Dermis lymphatic vessel endothelial cell (primary cell): ENCODE results near the gene SHC1. TPM values are rescaled to one million over a fixed set of nuclear protein-coding genes. Genes with fewer than 3 reads are reported as not detected.

Source experiments
- total RNA-seq: library from RNA; depleted of rRNA; stranded (reverse); fragments of >200 nt; gene quantifications from 2 replicates; pipeline ENCODE4 v1.2.1, GENCODE V29; 2014

SHC1 gene, protein sequence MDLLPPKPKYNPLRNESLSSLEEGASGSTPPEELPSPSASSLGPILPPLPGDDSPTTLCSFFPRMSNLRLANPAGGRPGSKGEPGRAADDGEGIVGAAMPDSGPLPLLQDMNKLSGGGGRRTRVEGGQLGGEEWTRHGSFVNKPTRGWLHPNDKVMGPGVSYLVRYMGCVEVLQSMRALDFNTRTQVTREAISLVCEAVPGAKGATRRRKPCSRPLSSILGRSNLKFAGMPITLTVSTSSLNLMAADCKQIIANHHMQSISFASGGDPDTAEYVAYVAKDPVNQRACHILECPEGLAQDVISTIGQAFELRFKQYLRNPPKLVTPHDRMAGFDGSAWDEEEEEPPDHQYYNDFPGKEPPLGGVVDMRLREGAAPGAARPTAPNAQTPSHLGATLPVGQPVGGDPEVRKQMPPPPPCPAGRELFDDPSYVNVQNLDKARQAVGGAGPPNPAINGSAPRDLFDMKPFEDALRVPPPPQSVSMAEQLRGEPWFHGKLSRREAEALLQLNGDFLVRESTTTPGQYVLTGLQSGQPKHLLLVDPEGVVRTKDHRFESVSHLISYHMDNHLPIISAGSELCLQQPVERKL
- total RNA-seq = 253 and 300 TPM in 2 replicates

GRCh38 chr1:154970631-154971340 lies at the start of gene SHC1:
Gene SHC1 (minus strand): TSS chr1:154970747. CDS start chr1:154970526, 221 bp downstream.

GRCh38 chr1:155002464-155003226 lies 32.1 kb upstream of the SHC1 start, which contains the start of gene ZBTB7B:
Gene ZBTB7B (plus strand): TSS chr1:155002802. CDS start chr1:155014661, 11,859 bp downstream.

DNA sequence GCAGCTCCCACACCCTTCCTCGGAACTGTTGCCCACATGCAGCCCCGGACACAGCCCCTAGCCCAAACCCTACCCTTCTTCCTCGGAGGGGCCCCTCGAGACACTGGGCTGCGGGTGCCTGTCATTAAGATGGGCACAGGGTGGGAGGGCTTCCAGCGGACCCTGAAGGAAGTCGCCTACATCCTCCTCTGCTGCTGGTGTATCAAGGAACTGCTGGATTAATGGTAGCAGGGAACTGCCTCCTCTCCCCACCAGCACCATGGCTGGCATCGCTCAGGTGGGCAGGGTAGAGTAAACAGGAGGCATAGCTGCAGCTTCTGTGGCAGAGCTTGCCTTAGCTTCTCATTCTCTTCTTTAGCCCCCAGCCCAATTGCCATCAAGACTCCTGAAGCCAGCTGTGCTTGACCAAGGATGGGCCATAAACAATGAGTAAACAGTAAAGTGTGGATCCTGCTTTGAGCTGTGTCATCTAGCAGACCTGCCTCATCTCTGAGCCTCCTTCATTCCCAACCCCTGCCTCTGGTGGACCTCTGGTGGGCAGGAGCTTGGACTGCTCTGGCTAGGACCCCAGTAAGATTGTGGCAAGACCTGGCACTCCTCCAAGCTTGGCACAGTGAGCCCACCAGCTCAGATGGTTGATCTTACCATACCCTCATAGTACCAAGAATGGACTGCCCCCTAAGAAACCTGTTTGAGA lies 23.2 kb upstream of the SHC1 start, which contains the start of gene LENEP:
TSS of gene LENEP (plus strand) at position 15 of the 697 bp plus-strand sequence. CDS start at position 37, 22 bp downstream.

DNA sequence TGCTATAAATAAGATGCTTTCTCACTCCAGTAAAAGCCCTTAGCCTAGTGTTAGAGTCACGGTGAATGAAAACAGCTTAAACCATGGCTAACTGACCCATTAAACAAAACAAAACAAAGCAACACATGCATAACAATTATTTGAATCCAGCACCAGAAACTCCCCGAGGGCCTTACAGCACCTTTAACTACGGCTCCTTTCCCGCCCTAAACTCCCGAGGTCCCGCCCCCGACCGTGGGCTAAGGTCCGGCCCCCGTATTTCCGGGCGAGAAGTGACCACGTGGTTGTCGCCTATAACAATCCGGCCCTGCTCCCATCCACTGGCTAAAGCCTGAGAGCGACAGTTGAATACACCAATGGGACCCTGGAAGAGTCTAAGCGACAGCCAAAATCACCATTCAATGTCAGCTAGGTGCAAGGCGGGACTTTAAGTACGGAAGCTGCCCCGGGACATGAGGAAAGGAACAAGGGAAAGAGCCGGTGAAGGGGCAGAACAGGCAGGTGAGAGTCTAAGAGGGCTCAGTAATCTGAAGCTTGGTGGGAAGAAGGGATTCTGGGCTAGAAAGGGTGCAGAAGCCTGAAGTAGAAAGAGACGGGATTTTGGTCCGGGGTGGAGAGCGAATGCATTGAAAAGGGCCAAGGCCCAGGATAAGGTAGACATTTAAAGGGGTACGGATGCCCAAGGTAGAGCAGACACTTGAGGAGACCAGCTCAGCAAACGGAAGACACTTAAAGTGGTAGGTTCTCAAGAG lies 12.5 kb upstream of the SHC1 start, which contains the start of gene FLAD1:
TSS of gene FLAD1 (plus strand) at position 448 of the 752 bp plus-strand sequence. CDS start 351 bp downstream, outside the sequence.

DNA sequence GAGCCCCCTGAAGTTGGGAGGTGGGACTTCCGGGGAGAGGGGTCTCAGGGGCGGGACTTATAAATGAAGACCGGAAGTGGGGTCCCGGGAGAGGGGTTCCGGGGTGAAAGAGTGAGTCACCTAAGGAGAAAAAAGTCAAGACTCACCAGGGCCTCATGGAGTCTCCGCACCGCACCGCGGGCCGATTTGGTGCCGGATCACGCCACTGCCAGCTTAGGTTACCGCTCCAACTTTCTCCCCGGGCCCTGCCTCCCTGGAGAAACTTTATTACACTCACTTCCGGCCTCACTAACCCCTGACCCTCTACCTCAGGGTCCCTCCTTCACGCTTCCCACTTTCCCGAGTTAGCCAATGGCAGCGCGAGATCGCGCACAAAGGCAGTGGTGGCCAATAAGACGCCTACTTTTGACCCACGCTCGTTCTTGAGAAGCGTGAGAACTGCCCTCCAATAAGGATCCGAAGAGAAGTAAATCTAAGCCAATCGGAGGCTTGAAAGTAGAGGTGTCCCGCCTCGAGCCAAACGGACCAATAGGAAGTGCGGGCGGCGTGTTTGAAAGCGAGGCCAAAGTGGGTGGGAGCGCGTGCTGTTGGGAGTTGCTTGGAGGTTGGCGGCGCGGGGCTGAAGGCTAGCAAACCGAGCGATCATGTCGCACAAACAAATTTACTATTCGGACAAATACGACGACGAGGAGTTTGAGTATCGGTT lies 3.7 kb upstream of the SHC1 start, which contains the start of gene CKS1B:
TSS of gene CKS1B (plus strand) at position 580 of the 706 bp plus-strand sequence. CDS start at position 645, 65 bp downstream.

GRCh38 chr1:154961207-154962155 lies 9.1 kb downstream of the SHC1 start, which contains the start of gene PYGO2:
Gene PYGO2 (minus strand): TSS chr1:154961782. CDS start chr1:154961576, 206 bp downstream.

GRCh38 chr1:154955718-154956543 lies 14.6 kb downstream of the SHC1 start, which contains the start of gene PBXIP1:
Gene PBXIP1 (minus strand): TSS chr1:154956099. CDS start chr1:154953721, 2,378 bp downstream.

DNA sequence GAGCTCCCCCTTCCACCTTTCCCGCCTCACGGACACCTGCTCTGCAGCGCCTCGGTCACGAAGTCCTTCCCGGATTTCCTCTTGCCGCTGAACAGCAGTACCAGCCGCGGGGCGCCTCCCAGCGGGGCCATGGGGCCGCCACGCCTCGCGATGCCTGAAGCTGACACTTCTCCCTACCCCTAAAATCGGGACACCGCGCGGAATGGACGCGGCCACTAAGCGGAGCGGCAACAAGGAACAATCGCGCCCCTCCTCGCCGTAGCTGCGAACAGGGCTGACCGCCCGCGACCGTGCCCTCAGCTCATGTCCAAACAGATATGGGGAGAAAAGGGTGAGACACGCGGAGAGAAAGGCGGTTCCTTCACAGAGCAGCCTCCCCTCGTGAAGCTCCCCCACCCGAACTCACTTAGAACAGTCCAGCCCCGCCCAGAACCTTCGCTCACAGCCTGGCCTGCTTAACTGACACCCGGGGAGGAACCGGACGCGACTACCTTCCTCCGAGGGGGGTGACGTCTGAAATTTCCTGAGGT lies 33.9 kb downstream of the SHC1 start, which contains the start of gene PMVK:
TSS of gene PMVK (minus strand) at position 165 of the 530 bp plus-strand sequence. CDS start at position 131, 34 bp downstream.

Other genes with a start within 250 kb of the SHC1 start
- 0.87 and 1.3 TPM in 2 replicates for gene KCNN3, start 100.5 kb downstream of the SHC1 start, total RNA-seq
- 9.2 and 11.3 TPM in 2 replicates for gene PMVK, start 34.0 kb downstream of the SHC1 start, total RNA-seq
- 109 and 117 TPM in 2 replicates for gene PBXIP1, start 14.6 kb downstream of the SHC1 start, total RNA-seq
- gene PYGO2, start 9.0 kb downstream of the SHC1 start, total RNA-seq = 5.3 and 5.4 TPM in 2 replicates
- gene CKS1B, start 3.9 kb upstream of the SHC1 start, total RNA-seq = 29.0 and 31.8 TPM in 2 replicates
- 16.7 and 18.6 TPM in 2 replicates for gene FLAD1, start 12.6 kb upstream of the SHC1 start, total RNA-seq
- gene LENEP, start 22.8 kb upstream of the SHC1 start, total RNA-seq = 0.43 TPM in 1 of 2 replicates, not detected in the other
- gene ZBTB7B, start 32.1 kb upstream of the SHC1 start, total RNA-seq = 7.0 and 9.8 TPM in 2 replicates
- 0.09 and 0.11 TPM in 2 replicates for gene DCST2, start 63.0 kb upstream of the SHC1 start, total RNA-seq
- gene DCST1, start 63.1 kb upstream of the SHC1 start, total RNA-seq = not detected in 2 replicates
- 97.1 and 129 TPM in 2 replicates for gene ADAM15, start 80.6 kb upstream of the SHC1 start, total RNA-seq
- 13.7 and 15.3 TPM in 2 replicates for gene EFNA4, start 93.0 kb upstream of the SHC1 start, total RNA-seq
- 1.4 and 2.1 TPM in 2 replicates for gene EFNA3, start 108.1 kb upstream of the SHC1 start, total RNA-seq
- 172 and 255 TPM in 2 replicates for gene EFNA1, start 157.1 kb upstream of the SHC1 start, total RNA-seq
- gene SLC50A1, start 165.1 kb upstream of the SHC1 start, total RNA-seq = 56.8 and 66.1 TPM in 2 replicates
- 28.5 and 38.7 TPM in 2 replicates for gene DPM3, start 169.8 kb upstream of the SHC1 start, total RNA-seq
- gene KRTCAP2, start 202.6 kb upstream of the SHC1 start, total RNA-seq = 139 and 143 TPM in 2 replicates
- gene TRIM46, start 203.1 kb upstream of the SHC1 start, total RNA-seq = 1.1 and 1.3 TPM in 2 replicates
- 12.6 and 13.2 TPM in 2 replicates for gene THBS3, start 237.2 kb upstream of the SHC1 start, total RNA-seq
- gene MTX1, start 237.9 kb upstream of the SHC1 start, total RNA-seq = 23.5 and 34.1 TPM in 2 replicates